Hepatocyte (in vitro differentiated cells): ENCODE results near the gene GNL1. TPM values are rescaled to one million over a fixed set of nuclear protein-coding genes. Genes with fewer than 3 reads are reported as not detected.
A peak's percentile ranks its signal among the peaks of the same experiment; 100 is the strongest.

Experiments
- DNase-seq: peaks from one replicate; pipeline ENCODE4 v3.0.0-alpha.2; 2016; ENCODE audit warnings: low spot score
- H2AFZ ChIP-seq: fragments of 200-600 bp; sonication (generic); 2 replicates; pipeline ENCODE4 v1.6.0; 2016; ENCODE audit warnings: antibody characterized with exemption, mild to moderate bottlenecking
- H3K27ac ChIP-seq: fragments of 200-600 bp; sonication (generic); 2 replicates; pipeline ENCODE4 v1.5.1; 2016; ENCODE audit warnings: mild to moderate bottlenecking
- H3K27me3 ChIP-seq: fragments of 200-600 bp; sonication (generic); 2 replicates; pipeline ENCODE4 v1.6.1; 2016
- H3K36me3 ChIP-seq: fragments of 200-600 bp; sonication (generic); replicated peaks from 2 replicates; pipeline ENCODE4 v1.5.1; 2016; ENCODE audit warnings: low read depth; ENCODE audit not compliant: insufficient read depth
- H3K4me1 ChIP-seq: fragments of 200-600 bp; sonication (generic); 2 replicates; pipeline ENCODE4 v1.5.1; 2016; ENCODE audit warnings: mild to moderate bottlenecking, moderate library complexity; ENCODE audit not compliant: insufficient read depth
- H3K4me2 ChIP-seq: fragments of 200-600 bp; sonication (generic); 2 replicates; pipeline ENCODE4 v1.6.0; 2016
- H3K4me3 ChIP-seq: fragments of 200-600 bp; sonication (generic); 2 replicates; pipeline ENCODE4 v1.5.1; 2016; ENCODE audit warnings: mild to moderate bottlenecking
- H3K79me2 ChIP-seq: fragments of 200-600 bp; sonication (generic); 2 replicates; pipeline ENCODE4 v1.6.0; 2017; ENCODE audit warnings: mild to moderate bottlenecking
- H3K9me2 ChIP-seq: fragments of 200-600 bp; sonication (generic); replicated peaks from 2 replicates; pipeline ENCODE4 v1.6.0; 2017; ENCODE audit warnings: mild to moderate bottlenecking; ENCODE audit not compliant: insufficient read depth
- H3K9me3 ChIP-seq: fragments of 200-600 bp; sonication (generic); 2 replicates; pipeline ENCODE4 v1.5.1; 2016; ENCODE audit warnings: low read depth, mild to moderate bottlenecking
- H4K20me1 ChIP-seq: fragments of 200-600 bp; sonication (generic); 2 replicates; pipeline ENCODE4 v1.6.0; 2016; ENCODE audit warnings: mild to moderate bottlenecking; ENCODE audit not compliant: insufficient read depth, poor library complexity, severe bottlenecking
- CTCF ChIP-seq: fragments of 200-600 bp; sonication (generic); IDR thresholded peaks from 2 replicates; pipeline ENCODE4 v1.5.1; 2016; ENCODE audit warnings: antibody characterized with exemption, mild to moderate bottlenecking; ENCODE audit not compliant: poor library complexity
- EZH2 ChIP-seq: fragments of 200-600 bp; sonication (generic); IDR thresholded peaks from 2 replicates; pipeline ENCODE4 v1.6.1; 2016; ENCODE audit warnings: antibody characterized with exemption, mild to moderate bottlenecking, borderline replicate concordance
- EZH2phosphoT487 ChIP-seq: fragments of 200-600 bp; sonication (generic); IDR thresholded peaks from one replicate; pipeline ENCODE4 v1.6.1; 2018; ENCODE audit warnings: antibody characterized with exemption, mild to moderate bottlenecking, low read depth, moderate library complexity; ENCODE audit not compliant: unreplicated experiment, severe bottlenecking
- WGBS: methylation state at CpG from one replicate; pipeline ENCODE4 v1.1.6; 2016; ENCODE audit warnings: low lambda C conversion rate; ENCODE audit errors: missing lambda C conversion rate; 5-methylcytosine and 5-hydroxymethylcytosine counted together
- microRNA counts: library from miRNA; unstranded; fragments of <30 nt; microRNA quantifications from one replicate; lab custom pipeline; 2017
- microRNA-seq: library from miRNA; unstranded; fragments of <30 nt; microRNA quantifications from one replicate; pipeline ENCODE4, GENCODE V29; 2017
- polyA plus RNA-seq: library from polyadenylated mRNA; unstranded; fragments of >200 nt; fragmentation: Nextera tagmentation; extraction: Ambion mirVana; gene quantifications from 2 replicates; pipeline ENCODE4 v1.2.1, GENCODE V29; 2016
- small RNA-seq: library from RNA; depleted of rRNA; stranded (forward); fragments of <200 nt; gene quantifications from one replicate; pipeline ENCODE3, GENCODE V24; 2014
- total RNA-seq: library from RNA; depleted of rRNA; stranded (reverse); fragments of >200 nt; gene quantifications from 2 replicates; pipeline ENCODE4 v1.2.3, GENCODE V29; 2014

GNL1 gene
- total and polyA plus RNA-seq, 2 experiments from 2014 or later, result 29.5 to 81.1 TPM

GRCh38 chr6:30491991-30492952, 64.0 kb downstream of the GNL1 start:
- no peak overlapping the region for H3K4me3 ChIP-seq
- TF ChIP-seq EZH2, result no peak
- TF ChIP-seq CTCF, result no peak
- no peak for TF ChIP-seq EZH2phosphoT487
- H4K20me1 ChIP-seq, result peaks cover 10% of the 10 kb centered on the region
- H3K36me3 ChIP-seq, result no peaks in the 10 kb centered on the region
- no peak overlapping the region for H3K27ac ChIP-seq
- no peaks in the 10 kb centered on the region for H3K27me3 ChIP-seq
- DNase-seq, result no peak
- peaks cover 12% of the 10 kb centered on the region for H3K79me2 ChIP-seq
- WGBS, result 96% methylated on average over 16 of the region's 16 CpGs
- no peaks in the 10 kb centered on the region for H3K9me3 ChIP-seq
- no peak overlapping the region for H2AFZ ChIP-seq
- peaks cover 7% of the 10 kb centered on the region for H3K4me1 ChIP-seq
- no peak overlapping the region for H3K4me2 ChIP-seq
- no peaks in the 10 kb centered on the region for H3K9me2 ChIP-seq

MicroRNA genes within 50 kb of the gene (microRNA counts, 767-probe panel; counts per million panel counts)
- microRNA hsa-miR-877-5p (lab: Ali Mortazavi, UCI), result not detected

Small RNAs within 50 kb of the gene (microRNA-seq; reads per million reads assigned to microRNA genes)
- 420 reads per million, percentile 71 among the genes with 10 or more reads in this experiment for gene MIR877

Small RNAs within 50 kb of the gene (small RNA-seq; reads per million reads assigned to genes)
- 8.1 reads per million, percentile 94 among the genes with 10 or more reads in this experiment for gene MIR877

Other genes starting within 250 kb of the GNL1 start
- gene TRIM39, start 229.6 kb downstream of the GNL1 start, total RNA-seq, result 7.0 and 7.8 TPM in 2 replicates
- 6.3 and 8.8 TPM in 2 replicates for gene TRIM39, start 229.6 kb downstream of the GNL1 start, polyA plus RNA-seq
- 40.8 and 41.6 TPM in 2 replicates for gene RPP21, start 211.3 kb downstream of the GNL1 start, total RNA-seq
- gene RPP21, start 211.3 kb downstream of the GNL1 start, polyA plus RNA-seq, result 80.8 and 87.2 TPM in 2 replicates
- gene HLA-E, start 67.0 kb downstream of the GNL1 start, total RNA-seq, result 155 and 158 TPM in 2 replicates
- gene HLA-E, start 67.0 kb downstream of the GNL1 start, polyA plus RNA-seq, result 141 and 163 TPM in 2 replicates
- 10.1 and 10.8 TPM in 2 replicates for gene PRR3, start 806 bp upstream of the GNL1 start, total RNA-seq
- gene PRR3, start 806 bp upstream of the GNL1 start, polyA plus RNA-seq, result 7.8 and 9.3 TPM in 2 replicates
- 36.5 and 44.1 TPM in 2 replicates for gene ABCF1, start 15.0 kb upstream of the GNL1 start, total RNA-seq
- gene ABCF1, start 15.0 kb upstream of the GNL1 start, polyA plus RNA-seq, result 62.0 and 71.3 TPM in 2 replicates
- gene PPP1R10, start 60.8 kb upstream of the GNL1 start, total RNA-seq, result 34.5 and 36.2 TPM in 2 replicates
- gene PPP1R10, start 60.8 kb upstream of the GNL1 start, polyA plus RNA-seq, result 38.2 and 38.6 TPM in 2 replicates
- gene MRPS18B, start 61.4 kb upstream of the GNL1 start, total RNA-seq, result 38.7 and 40.1 TPM in 2 replicates
- 59.4 and 60.9 TPM in 2 replicates for gene MRPS18B, start 61.4 kb upstream of the GNL1 start, polyA plus RNA-seq
- gene ATAT1, start 70.4 kb upstream of the GNL1 start, total RNA-seq, result 6.9 and 7.0 TPM in 2 replicates
- gene ATAT1, start 70.4 kb upstream of the GNL1 start, polyA plus RNA-seq, result 18.3 and 19.7 TPM in 2 replicates
- 8.7 and 21.3 TPM in 2 replicates for gene C6orf136, start 90.6 kb upstream of the GNL1 start, total RNA-seq
- 16.9 and 28.0 TPM in 2 replicates for gene C6orf136, start 90.6 kb upstream of the GNL1 start, polyA plus RNA-seq
- gene DHX16, start 116.5 kb upstream of the GNL1 start, total RNA-seq, result 18.2 and 19.4 TPM in 2 replicates
- 28.4 and 31.4 TPM in 2 replicates for gene DHX16, start 116.5 kb upstream of the GNL1 start, polyA plus RNA-seq
- gene PPP1R18, start 130.2 kb upstream of the GNL1 start, total RNA-seq, result 12.0 and 13.2 TPM in 2 replicates
- 11.3 and 11.7 TPM in 2 replicates for gene PPP1R18, start 130.2 kb upstream of the GNL1 start, polyA plus RNA-seq
- gene NRM, start 134.5 kb upstream of the GNL1 start, total RNA-seq, result 7.2 and 7.8 TPM in 2 replicates
- gene NRM, start 134.5 kb upstream of the GNL1 start, polyA plus RNA-seq, result 17.2 and 21.0 TPM in 2 replicates
- gene MDC1, start 160.8 kb upstream of the GNL1 start, total RNA-seq, result 3.3 and 8.7 TPM in 2 replicates
- 9.8 and 9.9 TPM in 2 replicates for gene MDC1, start 160.8 kb upstream of the GNL1 start, polyA plus RNA-seq
- gene TUBB, start 163.9 kb upstream of the GNL1 start, total RNA-seq, result 460 and 470 TPM in 2 replicates
- 414 and 433 TPM in 2 replicates for gene TUBB, start 163.9 kb upstream of the GNL1 start, polyA plus RNA-seq
- 93.5 and 103 TPM in 2 replicates for gene FLOT1, start 186.2 kb upstream of the GNL1 start, total RNA-seq
- gene FLOT1, start 186.2 kb upstream of the GNL1 start, polyA plus RNA-seq, result 144 and 148 TPM in 2 replicates
- gene IER3, start 188.1 kb upstream of the GNL1 start, total RNA-seq, result 173 and 193 TPM in 2 replicates
- gene IER3, start 188.1 kb upstream of the GNL1 start, polyA plus RNA-seq, result 158 and 159 TPM in 2 replicates